Activated CD4-positive, alpha-beta T cell treated with anti-CD3 and anti-CD28 coated beads, Interleukin-2, amount 50 U/mL, for 4 hours (primary cell): ENCODE data around the gene SNTB2.
"Not testable (repeated sequence)": the region's sequence is repeated elsewhere in the genome, so short reads cannot be mapped to it uniquely, and the experiment has no call there.

Experiments
- DNase-seq, 2 experiments: peaks; one replicate each; pipeline ENCODE4 v3.0.0-alpha.2; 2020

Gene SNTB2

GRCh38 chr16:69239851-69240250, 52.9 kb downstream of the SNTB2 start:
- no peak for DNase-seq

- DNase-seq, result no peak
Observed at GRCh38 chr16:69240331-69240730, 53.4 kb downstream of the SNTB2 start.

DNA sequence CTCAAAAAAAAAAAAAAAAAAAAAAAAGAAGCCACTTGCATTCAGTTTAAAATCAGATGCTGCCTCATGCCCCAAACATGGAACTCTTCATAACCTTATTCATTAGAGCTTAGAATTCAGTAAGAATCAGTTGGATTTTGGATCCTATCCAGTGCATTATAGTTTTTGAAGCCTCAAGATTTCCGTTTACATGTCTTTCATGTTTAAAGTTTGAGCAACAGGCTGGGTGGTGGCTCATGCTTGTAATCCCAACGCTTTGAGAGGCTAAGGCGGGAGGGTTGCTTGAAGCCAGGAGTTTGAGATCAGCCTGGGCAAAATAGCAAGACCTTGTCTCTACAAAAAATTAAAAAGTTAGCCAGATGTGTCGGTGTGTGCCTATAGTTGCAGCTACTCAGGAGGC, 55.0 kb downstream of the SNTB2 start:
- no peak for DNase-seq

DNA sequence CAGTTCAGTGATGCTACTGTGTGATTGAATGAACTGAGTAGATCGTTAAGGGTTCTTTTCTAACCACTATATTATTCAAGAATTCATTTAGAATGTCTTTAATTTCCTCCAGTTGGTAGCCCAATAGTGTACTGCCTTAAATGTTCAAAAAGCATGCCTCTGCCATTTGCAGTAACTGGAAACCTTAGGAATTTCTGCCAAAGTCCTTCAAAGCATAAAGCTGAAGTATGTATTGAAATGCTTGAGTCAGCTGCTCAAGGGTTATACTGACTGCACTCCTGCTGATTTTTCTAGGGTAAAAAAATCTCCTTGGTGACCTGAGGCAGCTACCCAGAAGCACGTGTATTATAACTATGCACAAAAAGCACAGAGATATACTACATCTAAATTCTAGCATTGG, 56.5 kb downstream of the SNTB2 start:
- DNase-seq, result no peak

GRCh38 chr16:69244336-69244735, 57.4 kb downstream of the SNTB2 start:
- DNase-seq, result no peak

- no peak for DNase-seq
Observed at GRCh38 chr16:69250081-69250480, 63.1 kb downstream of the SNTB2 start.

DNA sequence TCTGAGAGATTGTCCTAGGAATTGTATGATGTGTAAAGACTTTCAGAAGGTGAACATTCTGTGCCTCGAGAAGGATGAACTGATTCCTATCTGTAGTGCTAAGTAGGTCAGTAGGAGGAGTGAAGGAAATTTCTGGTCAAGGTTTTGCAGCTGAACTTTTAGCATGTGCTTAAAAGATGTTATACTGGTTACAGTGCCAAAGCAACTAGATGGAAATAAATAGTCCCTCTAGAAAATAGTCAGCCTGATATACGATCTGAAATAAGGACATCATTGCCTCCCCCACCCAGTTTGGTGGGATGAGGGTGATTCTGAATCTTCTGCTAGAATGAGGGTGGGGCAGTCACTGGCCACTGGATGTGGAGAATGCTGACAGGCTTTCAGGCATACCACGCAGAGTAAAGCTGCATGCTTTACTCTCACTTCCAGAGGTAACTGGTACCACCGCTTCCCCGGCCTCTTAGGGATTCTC, 66.9 kb downstream of the SNTB2 start:
- no peak for DNase-seq

- DNase-seq, result not testable (repeated sequence)
Observed at GRCh38 chr16:69259428-69259764, 72.4 kb downstream of the SNTB2 start.

GRCh38 chr16:69260019-69260418, 73.1 kb downstream of the SNTB2 start:
- no peak for DNase-seq

- DNase-seq, result no peak
Observed at GRCh38 chr16:69260506-69260905, 73.5 kb downstream of the SNTB2 start.

DNA sequence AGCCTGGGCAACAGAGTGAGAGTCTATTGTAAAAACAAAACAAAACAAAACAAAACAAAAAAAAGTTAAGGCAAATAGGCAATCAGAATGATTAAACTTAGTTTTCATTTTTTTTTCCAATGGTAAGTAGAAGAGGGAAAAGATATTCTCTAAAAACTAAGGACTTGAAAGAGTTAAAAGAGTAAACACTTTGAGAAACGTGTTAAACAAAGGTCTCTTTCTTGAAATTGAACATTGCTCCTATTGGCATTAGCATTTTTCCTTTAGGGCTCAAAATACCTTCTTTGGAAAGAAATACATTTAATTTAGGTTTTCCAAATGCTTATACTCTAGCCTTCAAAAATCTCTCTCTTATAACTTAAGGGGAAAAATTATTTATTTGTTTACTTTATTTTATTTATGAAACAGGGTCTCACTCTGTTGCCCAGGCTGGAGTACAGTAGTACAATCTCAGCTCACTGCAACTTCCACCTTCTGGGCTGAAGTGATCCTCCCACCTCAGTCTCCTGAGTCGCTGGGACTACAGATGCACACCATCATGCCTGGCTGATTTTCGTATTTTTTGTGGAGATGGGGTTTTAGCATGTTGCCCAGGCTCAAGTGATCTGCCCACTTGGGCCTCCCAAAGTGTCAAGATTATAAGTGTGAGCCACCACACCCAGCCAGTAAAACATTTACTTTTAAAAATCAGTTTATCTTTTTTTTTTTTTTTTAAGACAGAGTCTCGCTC, 79.5 kb downstream of the SNTB2 start:
- DNase-seq, result no peak

GRCh38 chr16:69267633-69268032, 80.7 kb downstream of the SNTB2 start:
- DNase-seq, result no peak

DNA sequence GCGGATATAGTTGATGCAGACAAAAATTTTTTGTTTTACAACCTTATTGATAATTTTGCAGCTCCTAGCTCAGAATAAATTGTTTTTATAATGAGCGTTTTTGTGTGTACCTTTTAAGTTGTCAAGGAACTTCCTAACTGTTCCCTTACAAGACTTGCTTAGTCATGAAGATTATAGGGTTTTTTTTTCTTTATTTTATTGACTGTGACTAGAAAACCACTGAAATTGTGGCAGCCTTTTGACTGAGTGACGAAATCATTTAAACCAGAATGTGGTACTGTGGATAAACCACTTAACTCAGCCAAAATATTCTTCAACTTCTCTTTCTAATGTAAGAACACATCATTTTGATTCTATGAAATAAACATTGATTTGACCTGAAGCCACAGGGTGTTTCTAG, 83.4 kb downstream of the SNTB2 start:
- DNase-seq, result no peak

DNA sequence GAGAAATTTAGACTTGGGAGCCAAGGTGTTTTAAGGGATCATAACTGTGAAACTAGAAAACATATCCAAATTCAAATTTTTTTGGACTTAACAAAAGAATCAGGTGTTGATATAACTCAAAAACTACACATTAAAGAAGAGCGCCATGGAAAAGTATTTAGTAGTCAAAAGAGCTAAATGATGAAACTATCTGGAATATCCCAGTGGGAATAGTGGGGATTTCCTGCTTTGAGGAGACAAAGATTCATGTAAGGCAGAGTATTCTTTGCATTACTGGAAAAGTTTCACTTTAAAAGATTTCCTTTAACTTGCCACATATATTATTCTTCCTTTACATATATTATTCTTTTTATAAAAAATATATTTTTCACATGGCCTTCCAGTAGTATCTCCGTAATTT, 83.9 kb downstream of the SNTB2 start:
- DNase-seq, result no peak

DNA sequence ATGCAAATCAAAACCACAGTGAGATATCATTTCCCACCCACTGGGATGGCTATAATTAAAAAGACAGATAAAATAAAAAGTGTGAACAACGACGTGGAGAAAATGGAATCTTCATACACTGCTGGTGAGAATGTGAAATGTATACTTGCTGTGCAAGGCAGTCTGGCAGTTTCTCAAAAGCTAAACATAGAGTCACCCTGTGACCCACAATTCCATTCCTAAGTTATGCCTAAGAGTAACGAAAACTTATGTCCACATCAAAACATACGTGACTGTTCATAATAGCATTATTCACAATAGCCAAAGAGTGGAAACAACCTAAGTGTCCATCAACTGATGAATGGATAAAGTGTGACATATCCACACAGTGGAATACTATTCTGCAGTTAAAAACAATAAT, 86.0 kb downstream of the SNTB2 start:
- no peak for DNase-seq

- no peak for DNase-seq
Observed at GRCh38 chr16:69274699-69275235, 87.8 kb downstream of the SNTB2 start.

DNA sequence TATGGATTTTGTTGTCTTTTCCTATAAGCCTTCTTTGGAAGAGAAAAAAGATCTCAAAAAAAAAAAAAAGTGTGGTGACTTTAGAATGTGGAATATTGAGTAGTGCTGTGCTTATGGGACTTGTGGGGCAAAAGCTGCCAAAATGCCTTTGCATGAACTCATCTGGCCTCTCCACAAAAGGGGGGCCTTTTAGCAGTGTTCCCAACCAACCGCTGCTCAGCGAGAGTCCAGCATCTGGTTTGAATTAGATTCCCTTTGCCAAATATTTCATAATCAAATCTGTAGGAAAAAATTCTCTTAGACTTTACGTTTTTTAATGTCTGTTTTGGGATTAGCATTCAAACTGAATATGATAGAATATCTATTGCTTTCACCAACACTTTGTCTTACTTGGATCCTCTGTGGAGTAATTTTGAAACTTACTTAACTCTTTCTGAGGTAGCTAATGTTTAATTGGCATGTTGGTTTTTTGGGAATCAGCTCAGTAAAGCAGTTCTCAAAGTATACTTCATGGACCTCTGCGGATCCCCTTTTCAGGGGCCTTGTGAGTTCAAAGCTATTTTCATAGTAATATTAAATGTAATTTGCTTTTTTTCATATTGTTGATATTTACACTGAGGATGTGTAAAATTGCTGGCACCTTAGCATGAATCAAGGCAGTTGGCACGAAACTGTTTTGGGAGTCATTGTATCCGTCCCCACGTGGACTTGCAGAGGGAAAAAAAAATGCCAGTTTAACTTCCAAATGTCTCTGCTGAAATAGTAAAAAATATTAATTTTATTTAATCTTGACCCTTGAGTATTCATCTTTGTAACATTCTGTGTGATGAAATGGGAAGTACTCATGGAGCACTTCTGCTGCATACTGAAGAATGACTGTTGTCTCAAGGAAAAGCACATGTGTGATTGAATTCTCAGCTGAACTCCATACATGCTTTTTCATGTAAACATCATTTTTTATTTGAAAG, 89.5 kb downstream of the SNTB2 start:
- no peak for DNase-seq

- no peak for DNase-seq
Observed at GRCh38 chr16:69277413-69277812, 90.4 kb downstream of the SNTB2 start.

- no peak for DNase-seq
Observed at GRCh38 chr16:69283851-69284250, 96.9 kb downstream of the SNTB2 start.

- no peak for DNase-seq
Observed at GRCh38 chr16:69285240-69285639, 98.3 kb downstream of the SNTB2 start.

GRCh38 chr16:69286941-69287713, 100.2 kb downstream of the SNTB2 start:
- DNase-seq, result peak; percentile 14 to 21

DNA sequence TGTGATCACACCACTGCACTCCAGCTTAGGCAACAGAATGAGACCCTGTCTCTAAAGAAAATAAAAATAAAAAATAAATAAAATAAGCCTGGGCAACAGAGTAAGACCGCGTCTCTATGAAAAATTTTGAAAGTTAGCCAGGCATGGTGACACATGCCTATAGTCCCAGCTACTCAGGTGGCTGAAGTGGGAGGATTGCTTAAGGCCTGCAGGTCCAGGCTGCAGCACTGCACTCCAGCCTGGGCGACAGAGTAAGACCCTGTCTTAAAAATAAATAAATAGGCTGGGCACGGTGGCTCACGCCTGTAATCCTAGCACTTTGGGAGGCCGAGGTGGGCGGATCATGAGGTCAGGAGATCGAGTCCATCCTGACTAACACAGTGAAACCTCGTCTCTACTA, 104.7 kb downstream of the SNTB2 start:
- DNase-seq, result not testable (repeated sequence)

GRCh38 chr16:69293401-69293800, 106.4 kb downstream of the SNTB2 start:
- no peak for DNase-seq
